HCT116 (cell line): ENCODE measurements around the gene PGAM4. TPM values are rescaled to one million over a fixed set of nuclear protein-coding genes. Genes with fewer than 3 reads are reported as not detected.

Experiments used
- ATAC-seq: fragments of 200-7000 bp; cut with Tn5 transposase; 2 replicates; pipeline ENCODE4 v1.9.1; 2020; ENCODE audit warnings: mild to moderate bottlenecking, moderate library complexity
- BruUV-seq: library from RNA; stranded (reverse); fragments of 400-500 nt; replicated peaks from 2 replicates; lab custom pipeline; 2021; lab: Mats Ljungman, UMichigan
- CTCF ChIA-PET: fragments of 300-600 bp; sonication (Branson Sonifier 250); formaldehyde crosslinking; loops from one replicate; lab custom pipeline; 2021; ENCODE audit warnings: antibody characterized with exemption; lab: Charles Lee
- POLR2A ChIA-PET: fragments of 300-600, 350-600 bp; sonication (Branson Sonifier 250); formaldehyde crosslinking; loops from one replicate; lab custom pipeline; 2021; ENCODE audit warnings: antibody characterized with exemption; lab: Charles Lee
- RAD21 ChIA-PET, 2 experiments: fragments of 300-600 bp; sonication (Branson Sonifier 250); formaldehyde crosslinking; loops; one replicate each; lab custom pipeline; 2023; ENCODE audit warnings: low total read pairs in 2 of 2; ENCODE audit not compliant: uncharacterized antibody in 2 of 2, unreplicated experiment in 2 of 2, low non-redundant PET in 1 of 2; lab: Charles Lee
- DNase-seq: peaks from one replicate; pipeline ENCODE4 v3.0.0-alpha.2; 2010; ENCODE audit warnings: low read depth, low spot score
- H2AFZ ChIP-seq: fragments of 200-600 bp; shearing (Covaris generic), sonication (generic); 2 replicates; pipeline ENCODE4 v1.6.1; 2017; ENCODE audit warnings: low read depth, mixed run types, mixed read lengths, antibody characterized with exemption, low read length; ENCODE audit not compliant: poor library complexity, severe bottlenecking
- H3K27ac ChIP-seq: 2 replicates; pipeline ENCODE4 v1.5.1; 2012; ENCODE audit warnings: low read depth, low read length
- H3K27me3 ChIP-seq: fragments of 200-600 bp; sonication (generic); 2 replicates; pipeline ENCODE4 v1.6.1; 2016; ENCODE audit warnings: mixed run types, low read length, mixed read lengths; ENCODE audit not compliant: insufficient read depth
- H3K36me3 ChIP-seq, 2 experiments: fragments of 200-500 bp in 1 of 2; fragments of 200-600 bp in 1 of 2; sonication (Bioruptor generic) in 1 of 2; sonication (generic) in 1 of 2; 2 replicates each; pipeline versions ENCODE4 v1.5.1 to v1.6.1; 2014 to 2016; ENCODE audit warnings: low read length in 2 of 2, inconsistent platforms in 1 of 2, mixed read lengths in 1 of 2, mixed run types in 1 of 2; ENCODE audit not compliant: insufficient read depth in 2 of 2, control insufficient read depth in 1 of 2
- H3K4me1 ChIP-seq, 2 experiments: fragments of 200-600 bp in 1 of 2; sonication (generic) in 1 of 2; 2 replicates each; pipeline versions ENCODE4 v1.5.1 to v1.6.1; 2012 to 2017; ENCODE audit warnings: low read length in 2 of 2, inconsistent platforms in 1 of 2, mild to moderate bottlenecking in 1 of 2, mixed read lengths in 1 of 2, mixed run types in 1 of 2, moderate library complexity in 1 of 2; ENCODE audit not compliant: insufficient read depth in 2 of 2, control insufficient read depth in 1 of 2
- H3K4me2 ChIP-seq: fragments of 200-600 bp; sonication (generic); 2 replicates; pipeline ENCODE4 v1.6.1; 2017; ENCODE audit warnings: mixed run types, low read length, mixed read lengths
- H3K4me3 ChIP-seq, 2 experiments: fragments of 200-600 bp in 1 of 2; sonication (generic) in 1 of 2; replicated peaks in 1 of 2; 2 replicates each; pipeline ENCODE4 v1.5.1; 2011 to 2016; ENCODE audit warnings: low read length in 2 of 2, control low read depth in 1 of 2, low read depth in 1 of 2, mild to moderate bottlenecking in 1 of 2, mixed read lengths in 1 of 2, mixed run types in 1 of 2
- H3K79me2 ChIP-seq: fragments of 200-600 bp; sonication (generic); 2 replicates; pipeline ENCODE4 v1.6.1; 2017; ENCODE audit warnings: mild to moderate bottlenecking, mixed run types, low read length, moderate library complexity, mixed read lengths; ENCODE audit not compliant: insufficient read depth
- H3K9ac ChIP-seq: fragments of 200-600 bp; sonication (generic); 2 replicates; pipeline ENCODE4 v1.6.1; 2016; ENCODE audit warnings: low read length, mixed read lengths
- H3K9me2 ChIP-seq: fragments of 200-600 bp; sonication (generic), shearing (Covaris generic); 2 replicates; pipeline ENCODE4 v1.6.1; 2017; ENCODE audit warnings: mixed run types, mild to moderate bottlenecking, moderate library complexity; ENCODE audit not compliant: insufficient read depth
- H3K9me3 ChIP-seq, 2 experiments: fragments of 200-500 bp in 1 of 2; fragments of 200-600 bp in 1 of 2; sonication (Bioruptor generic) in 1 of 2; sonication (generic) in 1 of 2; 2 replicates each; pipeline ENCODE4 v1.6.1; 2014 to 2017; ENCODE audit warnings: low read length in 2 of 2, mixed read lengths in 2 of 2, inconsistent platforms in 1 of 2, low read depth in 1 of 2, mild to moderate bottlenecking in 1 of 2, mixed run types in 1 of 2, moderate library complexity in 1 of 2; ENCODE audit not compliant: control insufficient read depth in 1 of 2, insufficient read depth in 1 of 2
- H4K20me1 ChIP-seq: fragments of 200-600 bp; sonication (generic), shearing (Covaris generic); 2 replicates; pipeline ENCODE4 v1.6.1; 2017; ENCODE audit warnings: mixed run types, mild to moderate bottlenecking, moderate library complexity; ENCODE audit not compliant: insufficient read depth
- ATF3 ChIP-seq: IDR thresholded peaks from 2 replicates; pipeline ENCODE4 v1.6.1; 2012
- CEBPB ChIP-seq: IDR thresholded peaks from 2 replicates; pipeline ENCODE4 v1.6.1; 2012; ENCODE audit warnings: low read depth
- EZH2 ChIP-seq: fragments of 200-600 bp; sonication (generic); IDR thresholded peaks from 2 replicates; pipeline ENCODE4 v1.6.1; 2017; ENCODE audit warnings: antibody characterized with exemption, mixed run types
- FOSL1 ChIP-seq: IDR thresholded peaks from 2 replicates; pipeline ENCODE4 v1.6.1; 2012; ENCODE audit warnings: low read depth
- JUND ChIP-seq: IDR thresholded peaks from 2 replicates; pipeline ENCODE4 v1.6.1; 2012
- MAX ChIP-seq: IDR thresholded peaks from 2 replicates; pipeline ENCODE4 v1.6.1; 2012
- POLR2AphosphoS5 ChIP-seq: IDR thresholded peaks from 2 replicates; pipeline ENCODE4 v1.6.1; 2011; ENCODE audit warnings: mild to moderate bottlenecking, low read depth, low read length, moderate library complexity
- RAD21 ChIP-seq: IDR thresholded peaks from 2 replicates; pipeline ENCODE4 v1.6.1; 2012; ENCODE audit warnings: low read depth, mild to moderate bottlenecking
- REST ChIP-seq: IDR thresholded peaks from 2 replicates; pipeline ENCODE4 v1.6.1; 2012; ENCODE audit warnings: low read depth
- SRF ChIP-seq: IDR thresholded peaks from 2 replicates; pipeline ENCODE4 v1.6.1; 2012; ENCODE audit warnings: low read depth
- ZFX ChIP-seq: fragments of 450-650 bp; IDR thresholded peaks from 2 replicates; pipeline ENCODE4 v1.6.1; 2017
- intact Hi-C: fragments of 100-400 bp; cut with micrococcal nuclease; formaldehyde crosslinking; loops from 2 replicates; pipeline ENCODE4 v1.10.0; 2022
- total RNA-seq: library from RNA; stranded (reverse); gene quantifications from one replicate; pipeline ENCODE4 v1.2.1, GENCODE V29; 2021; ENCODE audit not compliant: unreplicated experiment

The PGAM4 gene
- total RNA-seq, 1 experiment from 2014 or later = not detected

GRCh38 chrX:77925764-77926163, 43.7 kb downstream of the PGAM4 start:
- Histone ChIP-seq H3K27me3 (no peaks in the 10 kb centered on the region), H3K9me3 (no peaks in the 10 kb centered on the region), H2AFZ (no peak overlapping the region), H3K4me3 (no peak overlapping the region), H3K4me2 (no peak overlapping the region), H3K4me1 (no peaks in the 10 kb centered on the region), H4K20me1 (no peaks in the 10 kb centered on the region), H3K9ac (no peak overlapping the region), H3K79me2 (no peaks in the 10 kb centered on the region), H3K27ac (no peak overlapping the region), H3K36me3 (no peaks in the 10 kb centered on the region), H3K9me2 (no peaks in the 10 kb centered on the region)
- ChIA-PET RAD21 (no interaction called here), CTCF (no interaction called here), POLR2A (no interaction called here)
- intact Hi-C loops = no loop called here
- no peak for DNase-seq
- ATAC-seq = no peak
- no TSS peak for BruUV-seq
- no peak for TF ChIP-seq RAD21
- TF ChIP-seq CEBPB = no peak
- TF ChIP-seq ZFX = no peak
- TF ChIP-seq FOSL1 = no peak
- no peak for TF ChIP-seq EZH2
- TF ChIP-seq REST = no peak
- no peak for TF ChIP-seq JUND

GRCh38 chrX:77924320-77924859, 45.0 kb downstream of the PGAM4 start:
- intact Hi-C loops = no loop called here
- H3K27me3 ChIP-seq = no peaks in the 10 kb centered on the region
- POLR2A ChIA-PET = no interaction called here
- DNase-seq (no peak), ATAC-seq (no peak)
- no peak overlapping the region for H3K27ac ChIP-seq
- CTCF ChIA-PET = no interaction called here
- H3K9ac ChIP-seq = no peak overlapping the region
- H3K79me2 ChIP-seq = no peaks in the 10 kb centered on the region
- no TSS peak for BruUV-seq
- no peaks in the 10 kb centered on the region for H3K4me1 ChIP-seq
- H3K9me3 ChIP-seq = no peaks in the 10 kb centered on the region
- H3K4me3 ChIP-seq = no peak overlapping the region
- H3K4me2 ChIP-seq = no peak overlapping the region
- no peaks in the 10 kb centered on the region for H3K36me3 ChIP-seq
- RAD21 ChIA-PET = no interaction called here
- no peaks in the 10 kb centered on the region for H3K9me2 ChIP-seq
- H2AFZ ChIP-seq = no peak overlapping the region
- H4K20me1 ChIP-seq = no peaks in the 10 kb centered on the region
- TF ChIP-seq ATF3 = no peak
- TF ChIP-seq RAD21 = no peak
- no peak for TF ChIP-seq REST
- no peak for TF ChIP-seq POLR2AphosphoS5
- TF ChIP-seq MAX = no peak
- no peak for TF ChIP-seq SRF
